ENCODE data around the gene HECTD4. TPM values are rescaled to one million over a fixed set of nuclear protein-coding genes. Genes with fewer than 3 reads are reported as not detected.

The HECTD4 gene
- total and polyA plus RNA-seq, 2 of the 4 experiments (the other 2 are of a cell fraction) = 12.9 to 13.0 TPM

- BruUV-seq (replicated peaks) = no TSS peak
- H3K4me1 ChIP-seq (ENCODE audit: control insufficient read depth, insufficient read depth, low read length) = peaks cover 7% of the 10 kb centered on the region
- H2BK20ac ChIP-seq (ENCODE audit: low read depth, low read length) = no peak overlapping the region
- no peak overlapping the region for H3K56ac ChIP-seq (ENCODE audit: extremely low read depth, insufficient read depth, low read length)
- dilution Hi-C loops (cut with HindIII; ENCODE audit: low sequenced_read_pairs, unreplicated experiment) = no loop called here
- TF ChIP-seq POLR2A (IDR thresholded peaks at IDR 0.05; ENCODE audit: low read depth, low read length) (no peak), FOS (IDR thresholded peaks at IDR 0.05; ENCODE audit: low read depth, low read length) (no peak)
- DNase-seq (no peak), ATAC-seq (ENCODE audit: low read depth) (no peak)
- H4K8ac ChIP-seq (ENCODE audit: low read depth in 2 of 2, low read length in 2 of 2) = no peak overlapping the region
- H3K14ac ChIP-seq (replicated peaks; ENCODE audit: low read depth, low read length) = no peak overlapping the region
- H2AFZ ChIP-seq (replicated peaks; ENCODE audit: low read length, poor library complexity) = no peak overlapping the region
- H2BK15ac ChIP-seq (ENCODE audit: low read depth, low read length) = no peak overlapping the region
- H4K91ac ChIP-seq (ENCODE audit: insufficient read depth, low read depth, low read length) = no peak overlapping the region
- H3K9me1 ChIP-seq (ENCODE audit: insufficient read depth, low read length) = peaks cover 5% of the 10 kb centered on the region; the same call in 1 of the 2 replicates
- no peak overlapping the region for H2BK5ac ChIP-seq (ENCODE audit: low read depth, low read length, poor library complexity, severe bottlenecking)
- no peak overlapping the region for H2AK5ac ChIP-seq (ENCODE audit: low read depth, low read length)
- ChIA-PET CTCF (no interaction called here), POLR2A (ENCODE audit: unreplicated experiment) (no interaction called here)
- H3K79me1 ChIP-seq (ENCODE audit: low read depth in 1 of 2, low read length in 2 of 2) = peaks cover 11 to 54% of the 10 kb centered on the region in 2 experiments
- H3K27ac ChIP-seq (ENCODE audit: insufficient read depth, low read length) = no peak overlapping the region
- no peaks in the 10 kb centered on the region for H3K9me3 ChIP-seq (ENCODE audit: control insufficient read depth, insufficient read depth, low read length)
- in situ Hi-C loops (cut with MboI; ENCODE audit: low sequenced_read_pairs) = no loop called here
- H2AK9ac ChIP-seq (replicated peaks; ENCODE audit: low read depth, low read length, poor library complexity) = no peak overlapping the region
- H4K20me1 ChIP-seq (ENCODE audit: insufficient read depth, low read length) = peaks cover 59% of the 10 kb centered on the region
- no peak overlapping the region for H3K18ac ChIP-seq (ENCODE audit: low read depth, low read length)
- no peak overlapping the region for H4K5ac ChIP-seq (ENCODE audit: low read depth, low read length)
- no peak overlapping the region for H3K4ac ChIP-seq (ENCODE audit: low read depth, low read length)
- WGBS, 2 experiments (ENCODE audit: extremely low coverage in 2 of 2, insufficient read length in 1 of 2) = no CpG with 5 or more reads among the region's 3 CpGs
- no peaks in the 10 kb centered on the region for H3K27me3 ChIP-seq (ENCODE audit: control insufficient read depth, insufficient read depth, low read length)
- no peak overlapping the region for H3K4me3 ChIP-seq (ENCODE audit: insufficient read depth, low read depth, low read length)
- no peak overlapping the region for H2BK120ac ChIP-seq (ENCODE audit: low read depth, low read length)
- intact Hi-C loops (cut with micrococcal nuclease) = no loop called here
- no peak overlapping the region for H3K23ac ChIP-seq (ENCODE audit: low read depth, low read length)
- no peak overlapping the region for H3K4me2 ChIP-seq (ENCODE audit: low read depth, low read length)
- no peak overlapping the region; the same call in 1 of the 2 replicates for H3K9ac ChIP-seq (ENCODE audit: low read depth, low read length)
- no peaks in the 10 kb centered on the region for H3K36me3 ChIP-seq (ENCODE audit: control insufficient read depth, insufficient read depth, low read length)
Measured at GRCh38 chr12:112420740-112421139, 38.5 kb upstream of the HECTD4 start.

All from IMR-90 (cell line).